Kidney (tissue), 14 donors: ENCODE data around the gene ABCG1. TPM values are rescaled to one million over a fixed set of nuclear protein-coding genes. Genes with fewer than 3 reads are reported as not detected.
A peak's percentile ranks its signal among the peaks of the same experiment; 100 is the strongest.

Experiments
- DNase-seq, 5 donors: peaks; one replicate each; pipeline ENCODE4 v3.0.0-alpha.2; 2013 to 2020
- FAIRE-seq: peaks from 2 replicates; lab custom pipeline; 2012; peaks lifted over from hg19 to GRCh38; lab: Jason Lieb, UNC
- H3K27ac ChIP-seq, 2 donors: one replicate each; pipeline ENCODE4 v1.7.0; 2013; ENCODE audit warnings: low read depth in 2 of 2, low read length in 2 of 2, inconsistent platforms in 1 of 2
- H3K27me3 ChIP-seq: one replicate; pipeline ENCODE4 v1.7.1; 2013; ENCODE audit warnings: low read length, inconsistent platforms; ENCODE audit not compliant: control insufficient read depth, insufficient read depth
- H3K36me3 ChIP-seq, 3 donors: one replicate each; pipeline versions ENCODE4 v1.7.0 to v1.7.1; 2013; ENCODE audit warnings: low read length in 3 of 3, control low read depth in 1 of 3, inconsistent platforms in 1 of 3; ENCODE audit not compliant: insufficient read depth in 3 of 3, control insufficient read depth in 2 of 3
- H3K4me1 ChIP-seq, 3 donors: one replicate each; pipeline versions ENCODE4 v1.7.0 to v1.7.1; 2013; ENCODE audit warnings: low read length in 3 of 3, inconsistent platforms in 1 of 3, low read depth in 1 of 3; ENCODE audit not compliant: control insufficient read depth in 2 of 3, insufficient read depth in 2 of 3
- H3K4me3 ChIP-seq, 3 donors: one replicate each; pipeline versions ENCODE4 v1.7.0 to v1.8.1; 2013; ENCODE audit warnings: low read length in 3 of 3, control low read depth in 1 of 3, inconsistent platforms in 1 of 3
- H3K9ac ChIP-seq, 3 donors: one replicate each; pipeline versions ENCODE4 v1.7.0 to v1.7.1; 2013; ENCODE audit warnings: low read length in 3 of 3, control low read depth in 1 of 3, inconsistent platforms in 1 of 3
- H3K9me3 ChIP-seq, 3 donors: one replicate each; pipeline versions ENCODE4 v1.7.0 to v1.7.1; 2013; ENCODE audit warnings: low read length in 3 of 3, control low read depth in 1 of 3, inconsistent platforms in 1 of 3; ENCODE audit not compliant: control insufficient read depth in 2 of 3, insufficient read depth in 1 of 3
- CTCF ChIP-seq: IDR thresholded peaks from 3 replicates; pipeline ENCODE4 v1.5.1; 2012; ENCODE audit warnings: mild to moderate bottlenecking, moderate library complexity, borderline replicate concordance; ENCODE audit not compliant: insufficient read depth; ENCODE audit errors: extremely low read depth
- intact Hi-C: fragments of 100-400 bp; cut with DNase I; formaldehyde crosslinking; loops from one replicate; pipeline ENCODE4 v1.11.1; 2022
- polyA plus RNA-seq: library from polyadenylated mRNA; stranded (reverse); fragments of 350-450 nt; fragmentation: Illumina TruSeq; extraction: RNeasy Lipid Tissue Mini Kit (QIAGEN cat#74804); gene quantifications from one replicate; pipeline ENCODE4 v1.2.3, GENCODE V29; 2014; ENCODE audit warnings: low read depth, low replicate concordance; ENCODE audit not compliant: insufficient read depth
- total RNA-seq: library from RNA; stranded (reverse); fragmentation: NEBNext Ultra II Directional; extraction: Animal tissue kit (Norgen Biotek cat#: 25700); gene quantifications from one replicate; pipeline ENCODE4 v1.2.1, GENCODE V29; 2021
- donor health status: control.
- donor health status: control.
- donor health status: control.
- donor health status: control.
- donor health status: control.
- donor health status: DM: yes; HTN: yes; CAD: no.
- donor health status: Normal renal cell carcinoma (clear cell type).

Gene ABCG1
- total and polyA plus RNA-seq, 2 donors from 2014 or later = 5.6 to 27.6 TPM

GRCh38 chr21:42198929-42199867 is 19.7 kb upstream of the ABCG1 start:
- DNase-seq (peak in 1 of 5 donors; percentile 26), FAIRE-seq (no peak)
- Histone ChIP-seq H3K27ac (peak overlapping the region in 1 of 2 donors; percentile 37), H3K9ac (no peak overlapping the region), H3K9me3 (no peaks in the 10 kb centered on the region), H3K27me3 (no peaks in the 10 kb centered on the region), H3K36me3 (no peaks in the 10 kb centered on the region), H3K4me1 (peaks cover 0 to 5% (median 2%) of the 10 kb centered on the region in 3 donors), H3K4me3 (no peak overlapping the region)
- no peak for TF ChIP-seq CTCF
- intact Hi-C loops = no loop called here

- H3K4me3 ChIP-seq = no peak overlapping the region
- TF ChIP-seq CTCF = no peak
- H3K4me1 ChIP-seq = peaks cover 0 to 5% (median 2%) of the 10 kb centered on the region in 3 donors
- FAIRE-seq = no peak
- H3K9me3 ChIP-seq = no peaks in the 10 kb centered on the region
- no peak overlapping the region for H3K9ac ChIP-seq
- no peaks in the 10 kb centered on the region for H3K36me3 ChIP-seq
- no peak overlapping the region for H3K27ac ChIP-seq
- no peaks in the 10 kb centered on the region for H3K27me3 ChIP-seq
- intact Hi-C loops = no loop called here
- DNase-seq = no peak
Measured at GRCh38 chr21:42199868-42200463, 19.0 kb upstream of the ABCG1 start.

- Histone ChIP-seq H3K9ac (no peak overlapping the region), H3K36me3 (no peaks in the 10 kb centered on the region), H3K27me3 (no peaks in the 10 kb centered on the region), H3K27ac (no peak overlapping the region), H3K9me3 (no peaks in the 10 kb centered on the region), H3K4me1 (peaks cover 0 to 5% (median 2%) of the 10 kb centered on the region in 3 donors), H3K4me3 (no peak overlapping the region)
- TF ChIP-seq CTCF = no peak
- intact Hi-C loops = no loop called here
- no peak for FAIRE-seq
- DNase-seq = no peak
Measured at GRCh38 chr21:42200906-42201614, 17.9 kb upstream of the ABCG1 start.
